A673 (cell line): ENCODE results near the gene PSMB5. TPM values are rescaled to one million over a fixed set of nuclear protein-coding genes. Genes with fewer than 3 reads are reported as not detected.
A peak's percentile ranks its signal among the peaks of the same experiment; 100 is the strongest.

Experiments
- BruUV-seq: library from RNA; stranded (reverse); fragments of 400-500 nt; replicated peaks from 2 replicates; lab custom pipeline; 2021; lab: Mats Ljungman, UMichigan
- CTCF ChIA-PET: fragments of 300-600 bp; sonication (Branson Sonifier 250); formaldehyde crosslinking; loops from one replicate; lab custom pipeline; 2022; ENCODE audit warnings: antibody characterized with exemption; lab: Charles Lee
- POLR2A ChIA-PET: fragments of 300-600 bp; sonication (Branson Sonifier 250); formaldehyde crosslinking; loops from one replicate; lab custom pipeline; 2022; ENCODE audit warnings: antibody characterized with exemption; ENCODE audit not compliant: low non-redundant PET; lab: Charles Lee
- DNase-seq: peaks from one replicate; pipeline ENCODE4 v3.0.0-alpha.2; 2015; ENCODE audit warnings: low spot score
- H3K27ac ChIP-seq: fragments of 200-600 bp; sonication (generic); 2 replicates; pipeline ENCODE4 v1.5.1; 2016; ENCODE audit warnings: mixed run types, low read depth, mild to moderate bottlenecking, mixed read lengths, antibody characterized with exemption, low read length; ENCODE audit not compliant: poor library complexity, severe bottlenecking
- H3K27me3 ChIP-seq: fragments of 200-600 bp; sonication (generic); replicated peaks from 2 replicates; pipeline ENCODE4 v1.6.1; 2017; ENCODE audit warnings: mixed run types, low read depth, mild to moderate bottlenecking, mixed read lengths, antibody characterized with exemption, low read length; ENCODE audit not compliant: insufficient read depth, poor library complexity
- H3K36me3 ChIP-seq: fragments of 200-600 bp; sonication (generic); 2 replicates; pipeline ENCODE4 v1.6.1; 2016; ENCODE audit warnings: mixed run types, mild to moderate bottlenecking, mixed read lengths, antibody characterized with exemption, low read length; ENCODE audit not compliant: insufficient read depth, poor library complexity, severe bottlenecking
- H3K4me1 ChIP-seq: fragments of 200-600 bp; sonication (generic); 2 replicates; pipeline ENCODE4 v1.6.1; 2017; ENCODE audit warnings: mixed run types, mild to moderate bottlenecking, mixed read lengths, antibody characterized with exemption, low read length; ENCODE audit not compliant: insufficient read depth, poor library complexity, severe bottlenecking
- H3K4me3 ChIP-seq: fragments of 200-600 bp; sonication (generic); 2 replicates; pipeline ENCODE4 v1.5.1; 2016; ENCODE audit warnings: low read depth, mixed run types, mild to moderate bottlenecking, mixed read lengths, low read length; ENCODE audit not compliant: poor library complexity, severe bottlenecking
- H3K9me3 ChIP-seq: fragments of 200-600 bp; sonication (generic); 2 replicates; pipeline ENCODE4 v1.6.1; 2016; ENCODE audit warnings: mixed run types, low read depth, mild to moderate bottlenecking, mixed read lengths, antibody characterized with exemption, low read length; ENCODE audit not compliant: poor library complexity, severe bottlenecking
- CTCF ChIP-seq: fragments of 300-800, 200-600 bp; sonication (generic); conservative IDR thresholded peaks from 2 replicates; pipeline ENCODE4 v1.5.1; 2017; ENCODE audit warnings: low read depth, mild to moderate bottlenecking, antibody characterized with exemption, low read length, moderate library complexity, mixed read lengths
- EZH2 ChIP-seq: fragments of 200-600 bp; sonication (generic); IDR thresholded peaks from 2 replicates; pipeline ENCODE4 v1.6.1; 2017; ENCODE audit warnings: borderline replicate concordance, low read depth, mild to moderate bottlenecking, mixed read lengths, antibody characterized with exemption, low read length; ENCODE audit not compliant: poor library complexity, severe bottlenecking
- intact Hi-C: fragments of 100-400 bp; cut with micrococcal nuclease; formaldehyde crosslinking; loops from one replicate; pipeline ENCODE4 v1.10.0; 2022; ENCODE audit not compliant: unreplicated experiment
- total RNA-seq: library from RNA; stranded (reverse); gene quantifications from 2 replicates; pipeline ENCODE4 v1.2.3, GENCODE V29; 2021

PSMB5 gene
- total RNA-seq, 1 experiment from 2014 or later, result 500 TPM

DNA sequence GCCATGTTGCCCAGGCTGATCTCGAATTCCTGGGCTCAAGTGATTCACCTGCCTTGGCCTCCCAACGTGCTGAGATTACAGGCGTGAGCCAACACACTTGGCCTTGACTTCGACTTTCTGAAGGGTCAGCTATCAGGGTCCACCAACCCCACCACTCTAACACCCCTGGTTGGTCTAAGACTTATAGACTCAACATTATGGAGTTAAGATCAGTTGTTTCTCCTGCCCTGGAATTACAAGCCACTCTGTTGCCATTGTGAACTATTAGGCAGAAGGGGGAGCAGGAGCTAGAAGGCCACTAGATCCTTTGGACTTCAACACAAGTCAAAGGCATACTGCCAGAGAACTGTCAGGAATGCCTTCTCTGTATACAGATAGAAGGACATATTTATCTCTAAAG lies 5.4 kb upstream of the PSMB5 start:
- peaks cover 9% of the 10 kb centered on the region for H3K4me1 ChIP-seq
- POLR2A ChIA-PET, result no interaction called here
- BruUV-seq, result no TSS peak
- no peaks in the 10 kb centered on the region for H3K36me3 ChIP-seq
- intact Hi-C loops, result no loop called here
- DNase-seq, result no peak
- CTCF ChIA-PET, result interaction anchor here (0.7 kb wide), 1 partner anchor 110 kb away, joined by 4 read pairs; no protein-coding TSS in a partner anchor
- TF ChIP-seq CTCF (no peak), EZH2 (no peak)
- H3K9me3 ChIP-seq, result no peaks in the 10 kb centered on the region
- no peak overlapping the region for H3K4me3 ChIP-seq
- no peaks in the 10 kb centered on the region for H3K27me3 ChIP-seq
- no peak overlapping the region for H3K27ac ChIP-seq

GRCh38 chr14:23035303-23036144 lies 824 bp upstream of the PSMB5 start:
- ChIA-PET CTCF (interaction anchor here (0.6 kb wide), 1 partner anchor 41 kb away, joined by 3 read pairs; no protein-coding TSS in a partner anchor), POLR2A (no interaction called here)
- Histone ChIP-seq H3K4me3 (peak overlapping the region; percentile 87), H3K4me1 (peaks cover 20% of the 10 kb centered on the region), H3K27ac (peak overlapping the region; percentile 98), H3K36me3 (peaks cover 31% of the 10 kb centered on the region), H3K9me3 (no peaks in the 10 kb centered on the region), H3K27me3 (no peaks in the 10 kb centered on the region)
- no peak for DNase-seq
- no peak for TF ChIP-seq CTCF
- no peak for TF ChIP-seq EZH2
- BruUV-seq, result TSS peak; percentile 92
- intact Hi-C loops, result no loop called here

DNA sequence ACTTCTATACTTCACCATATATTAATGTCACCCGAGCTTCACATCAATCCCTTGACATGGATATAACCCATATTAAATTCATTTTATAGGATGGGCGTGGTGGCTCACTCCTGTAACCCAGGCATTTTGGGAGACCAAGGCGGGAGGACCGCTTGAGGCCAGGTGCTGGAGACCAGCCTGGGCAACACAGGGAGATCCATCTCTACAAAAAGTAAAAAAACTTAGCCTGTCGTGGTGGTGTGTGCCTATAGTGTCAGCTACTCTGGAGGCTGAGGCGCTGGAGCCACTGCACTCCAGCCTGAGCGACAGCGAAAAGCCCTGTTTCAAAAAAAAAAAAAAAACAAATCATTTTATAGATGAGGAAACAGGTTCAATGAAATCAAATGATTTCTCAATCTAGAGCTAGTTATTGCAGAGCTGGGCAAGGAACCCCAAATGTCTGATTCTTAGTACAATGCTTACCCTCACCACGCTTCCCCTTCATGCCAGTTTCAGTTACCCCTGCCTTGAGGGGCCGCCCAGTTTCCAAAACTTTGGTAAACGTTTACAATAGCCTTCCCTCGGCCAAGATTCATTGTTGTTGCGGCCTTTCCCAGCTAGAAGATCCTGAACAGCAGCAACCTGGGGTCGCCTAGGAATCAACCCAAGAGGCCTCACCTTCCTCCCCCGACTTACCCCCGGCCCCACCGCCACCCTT lies 751 bp downstream of the PSMB5 start:
- no peaks in the 10 kb centered on the region for H3K9me3 ChIP-seq
- H3K36me3 ChIP-seq, result peaks cover 42% of the 10 kb centered on the region
- intact Hi-C loops, result loop anchor here (1.0 kb wide), 1 partner anchor 27 kb away; no protein-coding TSS in a partner anchor
- H3K27ac ChIP-seq, result peak overlapping the region; percentile 98
- DNase-seq, result peak; percentile 30
- H3K4me3 ChIP-seq, result peak overlapping the region; percentile 87
- no peak for TF ChIP-seq EZH2
- TF ChIP-seq CTCF, result no peak
- H3K4me1 ChIP-seq, result peaks cover 24% of the 10 kb centered on the region
- CTCF ChIA-PET, result no interaction called here
- BruUV-seq, result TSS peak; percentile 75
- POLR2A ChIA-PET, result interaction anchor here (0.6 kb wide), 1 partner anchor 445 kb away, joined by 4 read pairs; no protein-coding TSS in a partner anchor
- H3K27me3 ChIP-seq, result no peaks in the 10 kb centered on the region
